Heart left ventricle (tissue), 16 donors: ENCODE measurements around the gene AK3. TPM values are rescaled to one million over a fixed set of nuclear protein-coding genes. Genes with fewer than 3 reads are reported as not detected.

Source experiments
- ATAC-seq, 4 donors: fragments of 200-7000 bp; cut with Tn5 transposase; one replicate each; pipeline ENCODE4 v1.9.1; 2020 to 2022; ENCODE audit warnings: moderate library complexity in 4 of 4, mild to moderate bottlenecking in 3 of 4, moderate number of reproducible peaks in 1 of 4
- DNase-seq, 5 donors: peaks; one replicate each; pipeline ENCODE4 v3.0.0-alpha.2; 2020
- H3K27ac ChIP-seq, 12 donors: fragments of 200-600 bp; sonication (generic) in 4 of 12; one replicate each; pipeline versions ENCODE4 v1.5.0 to v1.8.0; 2016 to 2022; ENCODE audit warnings: mild to moderate bottlenecking in 2 of 12
- H3K27me3 ChIP-seq, 9 donors: fragments of 200-600 bp; sonication (generic) in 2 of 9; one replicate each; pipeline versions ENCODE4 v1.5.1 to v1.8.0; 2016 to 2022; ENCODE audit warnings: mild to moderate bottlenecking in 3 of 9
- H3K36me3 ChIP-seq, 9 donors: fragments of 200-600 bp; sonication (generic) in 2 of 9; one replicate each; pipeline versions ENCODE4 v1.5.0 to v1.8.0; 2018 to 2022; ENCODE audit warnings: mild to moderate bottlenecking in 2 of 9
- H3K4me1 ChIP-seq, 12 donors: fragments of 200-600 bp; sonication (generic) in 4 of 12; one replicate each; pipeline versions ENCODE4 v1.5.0 to v1.8.0; 2016 to 2022; ENCODE audit warnings: mild to moderate bottlenecking in 3 of 12
- H3K4me3 ChIP-seq, 12 donors: fragments of 200-600 bp; sonication (generic) in 4 of 12; one replicate each; pipeline versions ENCODE4 v1.5.0 to v1.8.0; 2017 to 2022; ENCODE audit warnings: mild to moderate bottlenecking in 9 of 12, moderate library complexity in 4 of 12
- H3K9me3 ChIP-seq, 12 donors: fragments of 200-600 bp; sonication (generic) in 4 of 12; one replicate each; pipeline versions ENCODE4 v1.5.0 to v1.8.0; 2016 to 2022; ENCODE audit warnings: mild to moderate bottlenecking in 1 of 12
- CTCF ChIP-seq, 12 donors: fragments of 200-600 bp; sonication (generic) in 4 of 12; IDR thresholded peaks; one replicate each; pipeline versions ENCODE4 v1.5.0 to v1.8.0; 2018 to 2022; ENCODE audit warnings: antibody characterized with exemption in 12 of 12, mild to moderate bottlenecking in 5 of 12
- POLR2A ChIP-seq, 2 donors: fragments of 450-650 bp; IDR thresholded peaks; one replicate each; pipeline ENCODE4 v1.6.1; 2017; ENCODE audit warnings: antibody characterized with exemption in 2 of 2, mild to moderate bottlenecking in 2 of 2, moderate library complexity in 2 of 2
- WGBS, 4 donors: extraction: QIAGEN DNeasy Blood & Tissue Kit in 2 of 4; methylation state at CpG; one replicate each; pipeline versions ENCODE4 v1.1.5 to v1.1.7; 2013 to 2018; 5-methylcytosine and 5-hydroxymethylcytosine counted together
- intact Hi-C, 10 donors: fragments of 100-400 bp; cut with DNase I; formaldehyde crosslinking; loops; one replicate each; pipeline versions ENCODE4 v1.11.1 to v1.14.2; 2022
- polyA plus RNA-seq, 2 donors: library from polyadenylated mRNA; stranded (reverse); fragments of 200-250 nt; gene quantifications; one replicate each; pipeline ENCODE4 v1.2.3, GENCODE V29; 2013
- total RNA-seq, 9 donors: library from RNA; depleted of rRNA in 2 of 9; stranded (reverse); fragments of >200 nt in 2 of 9; fragmentation: NEBNext Ultra II Directional in 3 of 9; extraction: Animal tissue kit (Norgen Biotek cat#: 25700) in 3 of 9; gene quantifications; one replicate each; pipeline versions ENCODE4 v1.1.0 to v1.2.4, GENCODE V29; 2016 to 2023
- donor health status: ischemic (EF 13 %, LVEDD 7.1; RV severe dilation, severe dysfunction).
- donor health status: healthy with polysubstance abuse.
- donor health status: DM: no; HTN: yes; CAD: no.
- donor health status: DM: no; HTN: no; CAD: no.
- donor health status: ischemic (EF 25% LVEDD 6.9; RV normal size, moderate dysfunction).
- donor health status: ischemic (EF 25% LVEDD 5.7; RV mildly dilated, moderate dysfunction).
- donor health status: healthy.
- donor health status: DM: yes; HTN: yes; CAD: no.
- donor health status: ischemic (EF 35%, LVEDD 5.7; RV mildly dilated, moderate dysfunction).
- donor health status: nonischemic (EF 11% LVEDD 7.7; RV severe dilation, severe dysfunction).
- donor health status: DM: yes; HTN: yes; CAD: no.
- donor health status: PGD.
- donor health status: ischemic (EF 29% LVEDD 5.4; RV normal size, mild dysfunction).
- donor health status: nonischemic (EF 23%, LVEDD 6.1; RV moderate dilation, normal function).

AK3 gene
- total and polyA plus RNA-seq, 11 donors = 47.8 to 231 (median 149) TPM

- Histone ChIP-seq H3K27ac (no peak overlapping the region), H3K27me3 (no peaks in the 10 kb centered on the region), H3K9me3 (no peaks in the 10 kb centered on the region), H3K4me3 (no peak overlapping the region), H3K36me3 (peaks cover 3 to 95% (median 77%) of the 10 kb centered on the region in 9 donors), H3K4me1 (no peaks in the 10 kb centered on the region)
- DNase-seq = no peak
- WGBS, 4 donors = 77 to 93% (median 82%) methylated on average over 3 to 4 of the region's 4 CpGs
- no peak for TF ChIP-seq CTCF (IDR thresholded peaks at IDR 0.05)
- TF ChIP-seq POLR2A (IDR thresholded peaks at IDR 0.05) = no peak
- ATAC-seq = peak; percentile 75 to 89 (median 85)
- intact Hi-C loops = no loop called here
Measured at GRCh38 chr9:4717815-4718214, 23.2 kb downstream of the AK3 start.

GRCh38 chr9:4716163-4716562, 24.8 kb downstream of the AK3 start:
- H3K4me3 ChIP-seq = no peak overlapping the region
- no peaks in the 10 kb centered on the region for H3K4me1 ChIP-seq
- H3K36me3 ChIP-seq = peaks cover 3 to 96% (median 74%) of the 10 kb centered on the region in 9 donors
- 91 to 97% (median 95%) methylated on average over 1 of the region's 1 CpG for WGBS, 4 donors
- TF ChIP-seq CTCF (IDR thresholded peaks at IDR 0.05) = no peak
- no peak for TF ChIP-seq POLR2A (IDR thresholded peaks at IDR 0.05)
- no peaks in the 10 kb centered on the region for H3K27me3 ChIP-seq
- no peaks in the 10 kb centered on the region for H3K9me3 ChIP-seq
- intact Hi-C loops = no loop called here
- ATAC-seq (no peak), DNase-seq (no peak)
- no peak overlapping the region for H3K27ac ChIP-seq

- 82 to 85% (median 83%) methylated on average over 9 of the region's 9 CpGs for WGBS, 4 donors
- intact Hi-C loops = no loop called here
- no peak for DNase-seq
- H3K27me3 ChIP-seq = no peaks in the 10 kb centered on the region
- H3K4me3 ChIP-seq = no peak overlapping the region
- no peak for TF ChIP-seq CTCF (IDR thresholded peaks at IDR 0.05)
- TF ChIP-seq POLR2A (IDR thresholded peaks at IDR 0.05) = no peak
- no peak overlapping the region for H3K27ac ChIP-seq
- ATAC-seq = no peak
- no peaks in the 10 kb centered on the region for H3K4me1 ChIP-seq
- peaks cover 3 to 95% (median 73%) of the 10 kb centered on the region in 9 donors for H3K36me3 ChIP-seq
- no peaks in the 10 kb centered on the region for H3K9me3 ChIP-seq
Measured at GRCh38 chr9:4714266-4715016, 26.6 kb downstream of the AK3 start.

GRCh38 chr9:4713849-4714248, 27.2 kb downstream of the AK3 start:
- H3K4me3 ChIP-seq = no peak overlapping the region
- H3K9me3 ChIP-seq = no peaks in the 10 kb centered on the region
- TF ChIP-seq CTCF (IDR thresholded peaks at IDR 0.05) = no peak
- no peak for TF ChIP-seq POLR2A (IDR thresholded peaks at IDR 0.05)
- intact Hi-C loops = no loop called here
- DNase-seq = no peak
- H3K27ac ChIP-seq = no peak overlapping the region
- 60 to 79% (median 73%) methylated on average over 7 of the region's 7 CpGs for WGBS, 4 donors
- no peaks in the 10 kb centered on the region for H3K27me3 ChIP-seq
- H3K36me3 ChIP-seq = peaks cover 1 to 95% (median 70%) of the 10 kb centered on the region in 9 donors
- ATAC-seq = peak in 3 of 4 donors; percentile 27 to 67 (median 33)
- no peaks in the 10 kb centered on the region for H3K4me1 ChIP-seq
